GM20000 (cell line): ENCODE data around the gene SULT4A1.

Experiments used
- DNase-seq: peaks from one replicate; pipeline ENCODE4 v3.0.0; 2012; ENCODE audit warnings: low spot score
- TF ChIP-seq, protein P1 (sequence below): IDR thresholded peaks from 2 replicates; pipeline ENCODE4 v1.5.1; 2012; ENCODE audit warnings: mild to moderate bottlenecking, control low read depth; ENCODE audit errors: extremely low read depth, missing control alignments

Gene SULT4A1

DNA sequence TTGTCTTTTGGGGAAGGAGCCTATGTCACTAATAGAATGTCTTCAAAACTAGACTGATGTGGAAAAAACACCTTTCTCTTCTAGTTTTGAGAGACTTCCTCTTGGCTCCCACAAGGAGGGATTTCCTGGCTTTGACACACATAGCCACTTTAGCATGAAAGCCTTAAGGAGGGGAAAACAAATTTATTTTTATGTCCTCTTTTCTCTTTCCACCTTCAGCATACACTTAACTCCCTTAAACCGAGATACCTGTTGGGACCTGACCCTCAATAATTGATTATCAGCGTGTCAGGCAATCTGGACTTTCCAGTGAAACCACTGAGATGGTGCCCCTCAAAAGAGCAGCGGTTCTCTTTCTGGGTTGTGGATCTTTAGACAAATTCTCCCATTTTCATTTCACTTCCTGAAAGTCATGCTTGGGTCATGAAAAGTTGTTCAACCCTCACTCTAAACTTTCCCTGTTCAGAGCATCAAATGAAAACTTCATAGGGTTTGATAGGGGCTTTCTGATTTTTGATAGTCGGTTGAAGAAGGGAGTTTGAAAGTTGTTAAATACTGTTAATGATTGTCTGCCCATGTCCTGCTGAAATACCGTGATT lies 59.3 kb downstream of the SULT4A1 start:
- TF ChIP-seq, protein P1, sequence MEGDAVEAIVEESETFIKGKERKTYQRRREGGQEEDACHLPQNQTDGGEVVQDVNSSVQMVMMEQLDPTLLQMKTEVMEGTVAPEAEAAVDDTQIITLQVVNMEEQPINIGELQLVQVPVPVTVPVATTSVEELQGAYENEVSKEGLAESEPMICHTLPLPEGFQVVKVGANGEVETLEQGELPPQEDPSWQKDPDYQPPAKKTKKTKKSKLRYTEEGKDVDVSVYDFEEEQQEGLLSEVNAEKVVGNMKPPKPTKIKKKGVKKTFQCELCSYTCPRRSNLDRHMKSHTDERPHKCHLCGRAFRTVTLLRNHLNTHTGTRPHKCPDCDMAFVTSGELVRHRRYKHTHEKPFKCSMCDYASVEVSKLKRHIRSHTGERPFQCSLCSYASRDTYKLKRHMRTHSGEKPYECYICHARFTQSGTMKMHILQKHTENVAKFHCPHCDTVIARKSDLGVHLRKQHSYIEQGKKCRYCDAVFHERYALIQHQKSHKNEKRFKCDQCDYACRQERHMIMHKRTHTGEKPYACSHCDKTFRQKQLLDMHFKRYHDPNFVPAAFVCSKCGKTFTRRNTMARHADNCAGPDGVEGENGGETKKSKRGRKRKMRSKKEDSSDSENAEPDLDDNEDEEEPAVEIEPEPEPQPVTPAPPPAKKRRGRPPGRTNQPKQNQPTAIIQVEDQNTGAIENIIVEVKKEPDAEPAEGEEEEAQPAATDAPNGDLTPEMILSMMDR, result no peak
- DNase-seq, result no peak

DNA sequence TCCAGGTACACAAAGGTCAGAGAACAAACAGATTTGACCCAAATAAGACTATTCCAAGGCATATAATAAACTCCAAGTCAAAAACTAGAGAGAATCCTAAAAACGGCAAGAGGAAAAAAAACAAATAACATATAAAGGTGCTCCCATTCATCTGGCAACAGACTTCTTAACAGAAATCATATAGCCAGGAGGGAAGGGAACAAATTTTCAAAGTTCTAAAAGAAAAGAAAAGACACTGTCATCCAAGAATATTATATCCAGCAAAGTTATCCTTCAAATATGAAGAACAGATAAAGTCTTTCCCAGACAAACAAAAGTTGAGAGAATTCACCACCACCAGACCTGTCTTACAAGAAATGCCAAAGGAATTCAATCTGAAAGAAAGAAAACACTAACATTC lies 61.3 kb downstream of the SULT4A1 start:
- TF ChIP-seq, protein P1, result no peak
- DNase-seq, result no peak

- DNase-seq, result peak; percentile 54
- TF ChIP-seq, protein P1, result no peak
Measured at GRCh38 chr22:43798492-43798891, 63.8 kb downstream of the SULT4A1 start.

DNA sequence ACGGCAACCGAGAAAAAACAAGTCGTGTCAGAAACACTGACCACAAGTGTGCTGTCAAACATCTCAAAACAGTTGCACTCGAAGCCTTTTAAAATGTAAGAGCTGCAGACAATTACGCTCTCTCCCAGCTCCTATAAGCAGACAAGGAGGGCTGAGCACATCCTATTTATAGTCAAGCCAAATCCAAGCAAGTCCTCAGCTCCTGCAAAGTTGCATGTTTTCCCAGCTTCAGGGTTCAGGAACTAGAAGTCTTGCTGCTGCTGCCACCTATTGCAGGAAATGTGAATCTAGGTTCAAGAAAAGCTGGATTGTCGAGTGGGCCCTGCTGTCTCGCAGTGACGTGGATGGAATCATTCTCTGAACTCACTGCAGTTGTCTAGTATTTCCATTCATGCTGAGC lies 65.7 kb downstream of the SULT4A1 start:
- DNase-seq, result no peak
- TF ChIP-seq, protein P1, result no peak

DNA sequence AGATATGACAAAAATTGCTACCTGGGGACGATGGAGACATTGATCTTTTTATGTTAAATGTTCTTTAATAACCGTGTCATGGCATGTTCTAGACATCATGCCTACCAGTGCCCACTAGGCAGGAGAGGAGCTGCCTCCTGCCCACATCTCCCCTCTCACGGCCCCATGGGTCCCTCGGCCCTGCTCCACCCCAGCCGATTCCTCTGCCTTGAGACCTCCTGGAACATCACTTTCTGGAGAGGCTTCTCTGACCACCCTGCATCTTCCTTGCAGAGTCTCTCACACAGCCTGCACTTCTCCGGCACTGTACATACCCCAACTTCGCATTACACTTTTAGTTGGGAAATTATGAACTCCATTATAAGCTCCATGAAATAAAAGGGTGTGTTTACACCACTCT lies 67.0 kb downstream of the SULT4A1 start:
- no peak for DNase-seq
- TF ChIP-seq, protein P1, result no peak

GRCh38 chr22:43792905-43793304 lies 69.4 kb downstream of the SULT4A1 start:
- TF ChIP-seq, protein P1, result no peak
- DNase-seq, result no peak

DNA sequence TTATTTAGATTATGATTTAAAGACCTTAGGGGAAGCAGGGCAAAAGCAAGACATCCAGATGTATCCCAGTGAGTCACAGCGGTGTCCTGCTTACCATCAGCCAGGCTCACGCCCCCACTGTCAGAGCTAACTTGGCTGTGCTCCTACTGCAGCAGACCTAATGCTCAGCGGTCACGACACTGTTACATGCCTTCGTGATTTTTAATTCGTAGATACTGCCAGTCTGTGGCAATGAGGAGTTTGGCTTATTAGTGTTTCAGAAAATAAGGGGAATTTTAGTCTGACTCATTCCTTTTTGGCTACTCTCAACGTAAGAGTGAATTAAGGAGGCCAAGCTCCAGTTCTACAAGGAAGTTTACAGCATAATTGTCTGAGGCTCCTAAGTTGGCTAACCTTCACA lies 72.9 kb downstream of the SULT4A1 start:
- no peak for DNase-seq
- TF ChIP-seq, protein P1, result no peak
